Body of pancreas (tissue), 4 donors: ENCODE measurements around the gene AKT1S1. TPM values are rescaled to one million over a fixed set of nuclear protein-coding genes. Genes with fewer than 3 reads are reported as not detected.

Source experiments
- ATAC-seq: fragments of 150-250 bp; one replicate; pipeline ENCODE4 v1.9.1; 2016
- DNase-seq, 4 donors: peaks; one replicate each; pipeline ENCODE4 v3.0.0-alpha.2; 2019
- H3K27ac ChIP-seq, 4 donors: fragments of 200-600 bp; sonication (generic); 1 replicate in 3 of 4; 2 replicates in 1 of 4; pipeline versions ENCODE4 v1.5.1 to v1.6.1; 2016 to 2019; ENCODE audit warnings: mild to moderate bottlenecking in 1 of 4, mixed read lengths in 1 of 4, moderate library complexity in 1 of 4
- H3K27me3 ChIP-seq, 2 donors: fragments of 200-600 bp; sonication (generic); one replicate each; pipeline ENCODE4 v1.6.0; 2016; ENCODE audit warnings: mild to moderate bottlenecking in 1 of 2
- H3K36me3 ChIP-seq, 2 donors: fragments of 200-600 bp; sonication (generic); replicated peaks in 1 of 2; 2 replicates each; pipeline ENCODE4 v1.5.1; 2016; ENCODE audit warnings: low read depth in 2 of 2; ENCODE audit not compliant: insufficient read depth in 1 of 2
- H3K4me1 ChIP-seq: fragments of 200-600 bp; sonication (generic); one replicate; pipeline ENCODE4 v1.6.0; 2016
- H3K4me3 ChIP-seq, 2 donors: fragments of 200-600 bp; sonication (generic); 1 replicate in 1 of 2; 2 replicates in 1 of 2; pipeline ENCODE4 v1.5.1; 2016 to 2019
- H3K9me3 ChIP-seq, 3 donors: fragments of 200-600 bp; sonication (generic); 1 replicate in 2 of 3; 2 replicates in 1 of 3; pipeline ENCODE4 v1.5.1; 2016
- CTCF ChIP-seq, 7 experiments: fragments of 450-650 bp in 4 of 7; fragments of 200-600 bp in 3 of 7; sonication (generic) in 3 of 7; IDR thresholded peaks; one replicate each; pipeline ENCODE4 v1.5.1; 2016 to 2019; ENCODE audit warnings: antibody characterized with exemption in 7 of 7
- POLR2A ChIP-seq, 3 donors: fragments of 450-650 bp; IDR thresholded peaks; one replicate each; pipeline ENCODE4 v1.6.1; 2016; ENCODE audit warnings: antibody characterized with exemption in 3 of 3, mild to moderate bottlenecking in 2 of 3
- WGBS, 2 donors: methylation state at CpG; one replicate each; pipeline ENCODE4 v1.1.5; 2017; 5-methylcytosine and 5-hydroxymethylcytosine counted together
- intact Hi-C: fragments of 100-400 bp; cut with DNase I; formaldehyde crosslinking; loops from one replicate; pipeline ENCODE4 v1.15.1; 2023
- total RNA-seq, 2 donors: library from RNA; depleted of rRNA; stranded (reverse); fragments of >200 nt; gene quantifications; one replicate each; pipeline ENCODE4 v1.1.0, GENCODE V29; 2016

AKT1S1 gene
- total RNA-seq, 2 donors from 2014 or later = 7.5 to 20.1 TPM

- 40 to 43% methylated on average over 3 of the region's 3 CpGs for WGBS, 2 donors
- no peak overlapping the region for H3K27ac ChIP-seq
- H3K9me3 ChIP-seq = no peaks in the 10 kb centered on the region
- DNase-seq = no peak
- no peaks in the 10 kb centered on the region for H3K27me3 ChIP-seq
- intact Hi-C loops = no loop called here
- TF ChIP-seq CTCF (IDR thresholded peaks at IDR 0.05) (no peak), POLR2A (IDR thresholded peaks at IDR 0.05) (no peak)
- ATAC-seq = no peak
- H3K4me3 ChIP-seq = no peak overlapping the region
- H3K4me1 ChIP-seq = peaks cover 8% of the 10 kb centered on the region
- no peaks in the 10 kb centered on the region for H3K36me3 ChIP-seq
Observed at GRCh38 chr19:49845414-49845813, 31.7 kb downstream of the AKT1S1 start.

GRCh38 chr19:49844138-49845095 lies 32.7 kb downstream of the AKT1S1 start:
- no peak for DNase-seq
- H3K27me3 ChIP-seq = no peaks in the 10 kb centered on the region
- intact Hi-C loops = no loop called here
- H3K4me1 ChIP-seq = no peaks in the 10 kb centered on the region
- peaks cover 0 to under 1% of the 10 kb centered on the region in 2 donors for H3K36me3 ChIP-seq
- no peak overlapping the region for H3K4me3 ChIP-seq
- no peak overlapping the region for H3K27ac ChIP-seq
- 76 to 94% methylated on average over 17 to 18 of the region's 18 CpGs for WGBS, 2 donors
- no peak for ATAC-seq
- no peaks in the 10 kb centered on the region for H3K9me3 ChIP-seq
- TF ChIP-seq POLR2A (IDR thresholded peaks at IDR 0.05) (no peak), CTCF (IDR thresholded peaks at IDR 0.05) (no peak)

GRCh38 chr19:49843265-49843664 lies 33.9 kb downstream of the AKT1S1 start:
- Histone ChIP-seq H3K27me3 (no peaks in the 10 kb centered on the region), H3K9me3 (no peaks in the 10 kb centered on the region), H3K4me3 (no peak overlapping the region), H3K4me1 (no peaks in the 10 kb centered on the region), H3K27ac (no peak overlapping the region), H3K36me3 (peaks cover 0 to 2% of the 10 kb centered on the region in 2 donors)
- intact Hi-C loops = no loop called here
- no peak for DNase-seq
- WGBS, 2 donors = 89 to 94% methylated on average over 3 of the region's 3 CpGs
- no peak for ATAC-seq
- no peak for TF ChIP-seq CTCF (IDR thresholded peaks at IDR 0.05)
- no peak for TF ChIP-seq POLR2A (IDR thresholded peaks at IDR 0.05)

GRCh38 chr19:49840736-49841249 lies 36.4 kb downstream of the AKT1S1 start:
- intact Hi-C loops = no loop called here
- H3K27me3 ChIP-seq = no peaks in the 10 kb centered on the region
- DNase-seq (no peak), ATAC-seq (no peak)
- H3K4me1 ChIP-seq = no peaks in the 10 kb centered on the region
- TF ChIP-seq POLR2A (IDR thresholded peaks at IDR 0.05) = no peak
- TF ChIP-seq CTCF (IDR thresholded peaks at IDR 0.05) = no peak
- no peak overlapping the region for H3K27ac ChIP-seq
- no peak overlapping the region for H3K4me3 ChIP-seq
- H3K9me3 ChIP-seq = no peaks in the 10 kb centered on the region
- H3K36me3 ChIP-seq = peaks cover 0 to 2% of the 10 kb centered on the region in 2 donors
- 84 to 94% methylated on average over 17 of the region's 17 CpGs for WGBS, 2 donors
